Ureter (tissue), 1 donor: Measurements from ENCODE around the gene NUTF2. TPM values are rescaled to one million over a fixed set of nuclear protein-coding genes. Genes with fewer than 3 reads are reported as not detected.
A peak's percentile ranks its signal among the peaks of the same experiment; 100 is the strongest.
"Not testable (repeated sequence)": the region's sequence is repeated elsewhere in the genome, so short reads cannot be mapped to it uniquely, and the experiment has no call there.

ENCODE experiments used
- DNase-seq: peaks from one replicate; pipeline ENCODE4 v3.0.0-alpha.2; 2020; ENCODE audit warnings: low spot score
- total RNA-seq: library from RNA; stranded (reverse); gene quantifications from one replicate; pipeline ENCODE4 v1.2.4, GENCODE V29; 2023
- donor health status: DM: yes; HTN: yes; CAD: no.

Gene NUTF2
- total RNA-seq, 1 donor from 2014 or later, result 85.2 TPM

DNA sequence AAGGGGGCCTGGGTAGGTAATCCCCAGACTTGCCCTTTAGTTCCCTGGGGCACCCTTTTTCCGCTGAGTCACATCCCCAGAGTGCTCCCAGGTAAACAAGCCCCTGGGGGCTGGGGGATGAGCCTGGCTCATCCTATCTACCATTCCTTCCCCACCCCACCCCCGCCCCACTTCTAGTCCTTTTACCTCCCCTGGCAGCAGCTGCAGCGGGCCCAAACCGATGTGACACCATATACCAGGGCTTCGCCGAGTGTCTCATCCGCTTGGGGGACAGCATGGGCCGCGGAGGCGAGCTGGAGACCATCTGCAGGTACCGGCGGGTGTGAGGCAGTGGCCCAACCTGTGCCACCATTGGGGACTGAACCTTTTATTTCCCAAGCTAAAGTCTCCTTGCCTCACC lies 38.8 kb downstream of the NUTF2 start:
- no peak for DNase-seq

GRCh38 chr16:67885976-67886375 lies 39.2 kb downstream of the NUTF2 start:
- no peak for DNase-seq

DNA sequence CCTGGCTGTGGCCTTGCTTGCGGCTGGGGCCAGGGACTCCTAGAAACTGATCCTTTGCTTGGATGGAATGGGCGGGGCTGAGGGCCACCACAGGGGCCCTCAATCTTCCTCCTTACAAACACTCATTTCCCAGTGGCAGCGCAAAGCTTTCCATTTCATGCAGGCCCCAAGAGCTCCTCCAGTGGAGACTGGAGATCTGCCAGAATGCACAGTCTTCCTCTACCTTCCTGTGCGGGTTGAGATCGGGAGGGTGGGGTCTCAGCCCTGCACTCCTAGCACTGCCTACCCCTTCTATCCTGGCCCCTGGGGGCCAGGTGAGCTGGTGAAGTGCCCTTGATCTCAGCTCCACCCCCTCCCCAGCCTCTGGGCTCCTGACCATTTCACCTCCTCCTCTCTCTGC lies 39.7 kb downstream of the NUTF2 start:
- no peak for DNase-seq

DNA sequence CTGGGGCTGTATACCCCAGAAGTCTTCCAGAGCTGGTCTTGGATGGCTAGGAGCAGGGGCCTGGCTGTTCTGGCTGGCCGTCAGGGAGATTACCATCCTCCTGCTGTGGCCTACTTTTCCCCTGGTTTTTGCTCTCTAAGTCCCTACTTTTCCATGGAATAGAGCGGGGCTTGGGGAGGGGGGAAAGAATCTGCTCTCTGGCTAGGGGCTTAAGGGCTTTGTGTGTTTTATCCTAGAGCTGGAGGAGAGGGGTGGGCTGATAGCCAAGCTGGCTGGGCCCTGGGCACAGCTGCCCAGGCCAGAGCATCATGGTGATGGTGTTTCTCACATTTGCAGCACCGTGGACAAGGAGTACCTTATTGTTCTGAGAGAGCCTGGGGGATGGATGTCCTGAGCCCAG lies 41.6 kb downstream of the NUTF2 start:
- DNase-seq, result no peak

DNA sequence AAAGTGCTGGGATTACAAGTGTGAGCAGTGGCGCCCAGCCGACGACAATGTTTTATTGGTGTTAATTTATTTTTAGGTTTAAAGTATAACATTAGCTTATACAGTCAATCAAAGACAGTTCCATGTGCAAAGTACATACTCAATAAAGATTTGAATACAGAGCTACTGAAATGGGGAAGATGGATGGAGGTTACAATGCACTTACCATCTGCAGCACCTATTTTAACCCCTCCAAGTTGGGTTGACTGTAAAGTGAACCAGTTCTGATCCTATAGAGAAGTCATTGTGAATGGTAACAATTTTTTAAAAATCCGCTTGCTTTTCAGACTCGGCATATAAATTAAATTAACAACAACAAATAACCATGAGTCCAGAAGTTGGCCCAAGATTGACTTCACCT lies 45.6 kb downstream of the NUTF2 start:
- DNase-seq, result no peak

DNA sequence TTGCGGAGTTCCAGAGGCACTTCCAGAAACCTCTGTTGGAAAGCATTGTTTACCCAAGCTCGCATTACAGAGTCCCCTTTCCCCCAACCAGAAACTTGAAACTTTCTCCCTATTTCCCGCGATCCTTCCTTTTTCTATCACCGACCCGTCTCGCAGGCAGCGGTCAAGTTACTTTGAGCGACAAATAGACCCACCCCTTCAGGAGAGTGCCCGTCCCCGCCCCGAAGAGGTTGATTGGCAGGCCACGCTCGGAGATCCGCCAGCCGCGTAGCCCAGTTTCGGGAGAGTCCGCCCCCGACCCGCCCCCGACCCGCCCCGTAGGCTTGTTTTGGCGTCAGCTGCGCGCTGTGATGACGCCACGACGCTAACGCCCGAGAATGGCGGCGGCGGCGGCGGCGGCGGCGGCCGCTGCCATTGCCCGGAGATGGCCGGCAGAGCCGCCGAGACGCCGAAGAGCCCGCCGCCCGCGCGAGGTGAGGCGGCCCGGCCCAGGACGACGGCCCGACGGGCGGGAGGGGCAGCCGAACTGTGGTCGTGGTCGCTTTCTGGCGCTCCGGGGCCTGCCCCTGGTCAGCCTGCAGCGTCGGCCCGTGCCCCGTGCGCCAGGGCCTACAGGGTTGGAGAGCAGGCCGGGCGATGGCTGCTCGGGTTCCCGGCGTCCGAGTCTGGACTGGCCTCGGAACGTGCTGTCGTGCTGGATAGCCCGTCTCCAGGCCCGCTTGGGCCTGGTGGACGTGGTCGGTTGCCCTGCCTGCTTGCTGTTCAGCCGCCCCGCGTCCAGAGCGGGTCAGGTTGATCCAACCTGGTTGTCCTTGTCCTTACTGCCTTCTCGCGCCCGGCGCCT lies 46.4 kb downstream of the NUTF2 start, which contains the start of gene PSKH1:
Gene PSKH1 (plus strand): TSS at position 356 of the 844 bp plus-strand sequence. CDS start 15,496 bp downstream, outside the sequence.
- peak; percentile 97 for DNase-seq

- no peak for DNase-seq
Observed at GRCh38 chr16:67893743-67894399, 47.1 kb downstream of the NUTF2 start.

- DNase-seq, result no peak
Observed at GRCh38 chr16:67897231-67897630, 50.5 kb downstream of the NUTF2 start.

DNA sequence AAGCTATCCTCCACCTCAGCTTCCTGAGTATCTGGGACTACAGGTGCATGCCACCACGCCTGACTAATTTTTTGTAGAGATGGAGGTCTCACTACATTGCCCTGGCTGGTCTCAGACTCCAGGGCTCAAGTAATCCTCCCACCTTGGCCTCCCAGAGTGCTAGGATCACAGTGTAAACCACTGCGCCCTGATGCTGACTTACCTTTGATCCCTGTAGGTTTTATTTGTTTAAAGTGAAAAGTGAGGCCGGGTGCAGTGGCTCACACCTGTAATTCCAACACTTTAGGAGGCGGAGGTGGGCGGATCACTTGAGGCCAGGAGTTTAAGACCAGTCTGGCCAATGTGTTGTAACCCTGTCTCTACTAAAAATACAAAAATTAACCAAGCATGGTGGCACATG lies 55.0 kb downstream of the NUTF2 start:
- DNase-seq, result no peak

- DNase-seq, result no peak
Observed at GRCh38 chr16:67902831-67903230, 56.1 kb downstream of the NUTF2 start.

DNA sequence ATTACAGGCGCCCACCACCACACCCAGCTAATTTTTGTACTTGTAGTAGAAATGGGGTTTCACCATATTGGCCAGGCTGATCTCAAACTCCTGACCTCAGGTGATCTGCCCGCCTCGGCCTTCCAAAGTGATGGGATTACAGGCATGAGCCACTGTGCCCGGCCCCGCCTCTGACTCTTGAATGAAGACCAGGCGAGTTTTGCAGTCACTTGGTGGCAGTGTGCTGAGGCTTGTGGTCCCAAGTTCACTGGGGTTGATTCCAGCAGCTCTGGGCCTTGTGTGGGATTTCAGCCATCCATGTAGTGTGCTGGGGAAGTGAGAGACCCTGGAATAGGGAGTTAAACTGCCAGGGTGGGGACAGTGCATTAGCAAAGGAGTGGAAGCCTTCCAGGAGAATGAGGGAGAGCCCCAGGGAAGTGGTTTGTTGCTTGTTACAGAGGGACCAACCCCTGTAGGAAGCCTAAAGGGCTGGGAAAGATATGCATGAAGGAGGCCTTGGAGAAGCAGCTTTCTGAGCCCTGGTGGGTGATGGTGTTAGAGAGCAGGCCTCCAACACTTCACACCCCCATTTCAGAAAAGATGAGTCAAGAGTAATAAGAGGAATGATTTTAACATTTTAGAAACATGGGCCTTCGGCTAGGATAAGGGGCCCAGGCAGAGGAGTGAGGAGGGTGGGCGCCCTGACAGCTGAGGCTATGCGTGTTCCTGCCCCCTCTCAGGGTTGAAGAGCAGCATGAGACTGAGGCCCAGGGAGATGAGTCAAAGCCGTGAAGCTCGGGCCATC lies 60.9 kb downstream of the NUTF2 start:
- no peak for DNase-seq

DNA sequence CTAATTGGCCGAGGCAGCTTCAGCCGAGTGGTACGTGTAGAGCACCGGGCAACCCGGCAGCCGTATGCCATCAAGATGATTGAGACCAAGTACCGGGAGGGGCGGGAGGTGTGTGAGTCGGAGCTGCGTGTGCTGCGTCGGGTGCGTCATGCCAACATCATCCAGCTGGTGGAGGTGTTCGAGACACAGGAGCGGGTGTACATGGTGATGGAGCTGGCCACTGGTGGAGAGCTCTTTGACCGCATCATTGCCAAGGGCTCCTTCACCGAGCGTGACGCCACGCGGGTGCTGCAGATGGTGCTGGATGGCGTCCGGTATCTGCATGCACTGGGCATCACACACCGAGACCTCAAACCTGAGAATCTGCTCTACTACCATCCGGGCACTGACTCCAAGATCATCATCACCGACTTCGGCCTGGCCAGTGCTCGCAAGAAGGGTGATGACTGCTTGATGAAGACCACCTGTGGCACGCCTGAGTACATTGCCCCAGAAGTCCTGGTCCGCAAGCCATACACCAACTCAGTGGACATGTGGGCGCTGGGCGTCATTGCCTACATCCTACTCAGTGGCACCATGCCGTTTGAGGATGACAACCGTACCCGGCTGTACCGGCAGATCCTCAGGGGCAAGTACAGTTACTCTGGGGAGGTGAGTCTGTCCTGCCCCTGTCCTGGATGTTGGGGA lies 62.5 kb downstream of the NUTF2 start:
- DNase-seq, result no peak

DNA sequence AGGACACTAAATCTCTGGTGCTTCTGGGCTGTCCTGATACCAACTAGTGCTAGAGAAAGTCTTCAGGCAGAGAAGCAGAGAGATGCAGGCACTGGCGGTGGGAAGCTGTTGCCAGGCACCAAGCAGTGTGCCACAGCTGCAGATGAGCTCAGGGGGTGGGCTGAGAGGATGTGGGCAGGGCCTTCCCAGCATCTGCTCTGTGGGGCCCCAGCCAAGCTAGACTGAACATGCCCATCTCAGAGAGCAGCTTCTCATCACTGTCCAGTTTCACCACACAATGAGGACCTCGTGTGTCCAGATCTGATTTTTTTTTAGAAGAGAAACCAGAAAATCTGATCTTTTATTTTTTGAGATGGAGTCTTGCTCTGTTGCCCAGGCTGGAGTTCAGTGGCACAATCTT lies 63.4 kb downstream of the NUTF2 start:
- no peak for DNase-seq

DNA sequence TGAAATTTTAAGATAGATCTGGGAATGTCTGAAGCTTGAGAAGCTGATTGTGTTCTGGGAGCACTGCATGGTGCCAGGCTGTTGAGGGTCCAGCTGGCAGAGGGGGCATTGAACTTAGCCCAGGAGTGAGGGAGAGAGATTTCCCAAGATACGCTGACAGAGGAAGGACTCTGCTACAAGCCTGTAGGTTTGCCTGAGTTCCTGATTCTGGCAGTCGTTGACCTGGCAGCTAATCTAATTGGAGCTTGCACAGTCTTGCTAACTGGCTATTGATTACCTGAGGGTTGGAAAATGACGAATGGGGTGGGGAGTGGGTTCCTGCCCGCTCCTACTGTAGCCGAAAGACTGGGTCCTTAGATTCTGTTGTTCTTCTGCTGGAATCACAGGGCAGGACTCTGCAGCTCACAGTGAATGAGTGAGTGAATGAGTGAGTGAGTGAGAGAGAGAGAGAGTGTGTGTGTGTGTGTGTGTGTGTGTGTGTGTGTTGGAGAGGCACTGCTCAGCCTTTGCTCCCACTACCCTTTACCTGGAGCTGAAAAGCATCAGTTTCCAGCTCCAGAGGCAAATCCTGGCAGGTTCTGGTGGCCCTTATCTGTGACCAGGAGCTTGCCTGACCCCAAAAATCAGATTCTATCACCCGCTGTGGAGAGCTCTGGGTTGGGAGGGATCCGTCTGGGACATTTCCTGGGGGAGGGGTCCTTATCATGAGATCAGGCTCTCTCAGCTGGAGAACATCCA lies 68.2 kb downstream of the NUTF2 start:
- no peak for DNase-seq

DNA sequence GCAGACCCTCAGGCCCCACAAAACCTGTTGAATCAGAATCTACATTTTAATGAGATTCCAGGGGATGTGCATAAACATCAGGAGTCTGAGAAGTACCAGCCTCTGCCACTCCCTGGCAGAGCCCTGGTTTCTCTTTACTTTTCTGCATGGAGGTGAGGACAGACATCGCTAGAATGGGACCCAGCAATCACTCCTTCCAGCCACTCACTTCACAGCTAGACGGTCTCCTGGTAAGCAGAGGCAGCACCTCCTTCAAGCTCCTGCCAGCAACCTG lies 68.7 kb downstream of the NUTF2 start:
- not testable (repeated sequence) for DNase-seq

DNA sequence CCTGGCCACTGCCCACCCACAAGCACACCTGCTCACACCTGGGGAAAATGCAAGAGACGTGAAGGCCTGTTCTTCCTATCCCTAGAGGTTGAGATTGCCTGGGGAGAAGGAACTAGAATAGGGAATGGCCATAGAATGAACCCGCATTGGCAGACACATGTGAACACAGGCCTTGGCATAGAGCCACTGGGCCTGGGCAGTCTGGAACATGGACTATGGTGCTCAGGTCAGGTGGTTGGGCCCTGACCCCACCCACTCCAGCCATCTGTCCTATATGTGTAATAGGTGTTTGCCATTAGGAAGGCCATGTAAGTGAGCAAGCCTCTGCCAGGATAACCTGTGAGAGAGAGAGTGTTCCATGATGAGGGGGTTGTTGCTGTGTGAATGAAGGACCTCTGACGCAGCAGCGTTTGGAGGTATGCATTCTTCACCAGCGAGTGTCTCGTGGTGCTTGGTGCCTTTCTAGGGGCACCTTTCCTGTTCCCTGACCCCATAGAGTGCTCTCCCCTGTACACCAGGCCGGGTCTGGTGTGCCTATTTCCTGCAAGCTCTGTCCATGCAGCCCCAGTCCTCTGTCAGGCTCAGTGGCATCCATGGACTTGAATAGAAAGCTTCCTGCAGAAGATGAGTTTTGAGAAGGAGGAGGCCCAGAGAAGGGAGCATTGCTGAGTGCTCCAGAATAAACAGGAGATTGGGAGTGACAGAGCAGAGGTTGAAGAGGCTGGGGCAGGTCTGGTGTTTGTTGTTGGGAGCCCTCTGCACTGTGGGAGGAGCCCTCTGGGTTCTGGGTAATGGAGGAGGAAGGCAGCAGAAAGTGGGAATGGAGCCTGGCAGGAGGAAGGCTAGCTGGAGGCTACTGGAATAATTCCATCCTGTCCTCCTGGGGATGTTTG lies 69.3 kb downstream of the NUTF2 start:
- no peak for DNase-seq

DNA sequence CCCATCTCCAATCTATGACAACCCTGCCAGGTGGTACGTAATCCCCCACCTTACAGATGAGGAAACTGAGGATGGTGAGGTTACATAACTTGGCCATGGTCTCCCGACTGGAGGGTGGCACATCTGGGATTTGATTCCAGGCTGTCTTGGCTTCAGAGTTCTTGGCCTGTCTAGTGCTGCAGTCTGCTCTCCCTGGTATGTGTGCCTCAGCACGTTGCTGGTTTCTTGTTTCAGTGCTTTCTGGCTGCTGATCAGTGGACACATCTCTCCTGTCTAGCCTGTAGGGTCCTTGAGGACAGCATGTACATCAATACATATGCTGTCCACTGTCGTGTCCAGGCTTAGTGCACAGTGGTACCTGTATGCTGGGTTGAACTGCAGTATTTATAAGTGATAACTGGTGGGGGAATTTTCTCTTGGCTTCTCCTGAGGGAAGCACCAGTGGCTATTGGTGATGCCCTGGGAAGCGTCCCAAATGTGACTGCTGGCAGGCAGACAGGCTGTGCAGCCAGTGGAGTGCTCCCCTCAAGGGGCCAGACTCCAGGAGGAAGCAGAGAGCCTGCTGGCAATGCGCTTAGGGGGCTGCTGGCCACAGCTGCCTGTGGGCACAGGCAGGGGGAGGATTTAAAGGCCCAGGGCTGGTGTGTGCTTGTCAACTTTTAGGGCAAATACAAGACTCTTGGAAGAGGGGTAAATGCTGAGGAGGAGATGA lies 70.6 kb downstream of the NUTF2 start:
- DNase-seq, result no peak

GRCh38 chr16:67917852-67918236 lies 71.1 kb downstream of the NUTF2 start:
- DNase-seq, result no peak

- DNase-seq, result no peak
Observed at GRCh38 chr16:67919622-67920221, 73.0 kb downstream of the NUTF2 start.
